Colon (tissue), 2 donors: ENCODE measurements around the gene KMT2C.
"Not testable (repeated sequence)": the region's sequence is repeated elsewhere in the genome, so short reads cannot be mapped to it uniquely, and the experiment has no call there.

Experiments used
- FAIRE-seq: peaks from 2 replicates; lab custom pipeline; 2012; peaks lifted over from hg19 to GRCh38; lab: Jason Lieb, UNC
- donor health status: control.
- donor health status: control.

KMT2C gene

GRCh38 chr7:152435384-152436110 lies at the start of gene KMT2C:
TSS of gene KMT2C (minus strand) at chr7:152436003. CDS start at chr7:152435786, 217 bp downstream.
- no peak for FAIRE-seq

GRCh38 chr7:152481082-152481481 lies 45.3 kb upstream of the KMT2C start:
- no peak for FAIRE-seq

- no peak for FAIRE-seq
Observed at GRCh38 chr7:152480664-152481063, 44.9 kb upstream of the KMT2C start.

GRCh38 chr7:152479595-152479994 lies 43.8 kb upstream of the KMT2C start:
- FAIRE-seq = no peak

- FAIRE-seq = no peak
Observed at GRCh38 chr7:152478140-152478539, 42.3 kb upstream of the KMT2C start.

- FAIRE-seq = no peak
Observed at GRCh38 chr7:152477079-152477478, 41.3 kb upstream of the KMT2C start.

- FAIRE-seq = no peak
Observed at GRCh38 chr7:152476551-152476950, 40.7 kb upstream of the KMT2C start.

- FAIRE-seq = not testable (repeated sequence)
Observed at GRCh38 chr7:152471023-152471620, 35.3 kb upstream of the KMT2C start.

GRCh38 chr7:152470251-152471022 lies 34.6 kb upstream of the KMT2C start:
- not testable (repeated sequence) for FAIRE-seq

- FAIRE-seq = not testable (repeated sequence)
Observed at GRCh38 chr7:152469576-152469975, 33.8 kb upstream of the KMT2C start.

GRCh38 chr7:152467225-152467624 lies 31.4 kb upstream of the KMT2C start:
- no peak for FAIRE-seq

GRCh38 chr7:152465119-152465387 lies 29.2 kb upstream of the KMT2C start:
- no peak for FAIRE-seq

GRCh38 chr7:152464312-152465118 lies 28.7 kb upstream of the KMT2C start:
- FAIRE-seq = no peak

- FAIRE-seq = no peak
Observed at GRCh38 chr7:152463709-152464311, 28.0 kb upstream of the KMT2C start.

GRCh38 chr7:152462995-152463708 lies 27.3 kb upstream of the KMT2C start:
- FAIRE-seq = no peak

- no peak for FAIRE-seq
Observed at GRCh38 chr7:152459724-152460251, 24.0 kb upstream of the KMT2C start.

GRCh38 chr7:152451356-152451755 lies 15.6 kb upstream of the KMT2C start:
- no peak for FAIRE-seq

GRCh38 chr7:152445386-152446008 lies 9.7 kb upstream of the KMT2C start:
- not testable (repeated sequence) for FAIRE-seq

- FAIRE-seq = no peak
Observed at GRCh38 chr7:152443586-152443985, 7.8 kb upstream of the KMT2C start.

- no peak for FAIRE-seq
Observed at GRCh38 chr7:152442330-152442835, 6.6 kb upstream of the KMT2C start.
